Osteoblast (primary cell): Measurements from ENCODE around the gene PPP2R3B. TPM values are rescaled to one million over a fixed set of nuclear protein-coding genes. Genes with fewer than 3 reads are reported as not detected.

Experiments
- DNase-seq: peaks from one replicate; pipeline ENCODE4 v3.0.0; 2011; ENCODE audit warnings: low spot score, mixed read lengths; ENCODE audit not compliant: insufficient read length; ENCODE audit errors: missing footprints
- H2AFZ ChIP-seq: 2 replicates; pipeline ENCODE4 v1.6.0; 2011; ENCODE audit warnings: mild to moderate bottlenecking, low read length
- H3K27ac ChIP-seq: 2 replicates; pipeline ENCODE4 v1.5.1; 2011; ENCODE audit warnings: mild to moderate bottlenecking, low read depth, low read length, moderate library complexity
- H3K27me3 ChIP-seq: 2 replicates; pipeline ENCODE4 v1.6.0; 2012; ENCODE audit warnings: mild to moderate bottlenecking, control low read depth, inconsistent platforms, low read length, moderate library complexity; ENCODE audit not compliant: insufficient read depth
- H3K36me3 ChIP-seq: 2 replicates; pipeline ENCODE4 v1.5.1; 2011; ENCODE audit warnings: mild to moderate bottlenecking, low read length, control low read depth, moderate library complexity; ENCODE audit not compliant: insufficient read depth
- H3K4me1 ChIP-seq: 2 replicates; pipeline ENCODE4 v1.5.1; 2011; ENCODE audit warnings: mild to moderate bottlenecking, low read length, control low read depth, moderate library complexity; ENCODE audit not compliant: insufficient read depth
- H3K4me2 ChIP-seq: 2 replicates; pipeline ENCODE4 v1.6.0; 2011; ENCODE audit warnings: mild to moderate bottlenecking, low read length; ENCODE audit not compliant: insufficient read depth
- H3K4me3 ChIP-seq: fragments of 200-600 bp; sonication (generic); 3 replicates; pipeline ENCODE4 v1.5.1; 2012; ENCODE audit warnings: mild to moderate bottlenecking, low read length, inconsistent platforms; ENCODE audit not compliant: insufficient read depth
- H3K79me2 ChIP-seq: 2 replicates; pipeline ENCODE4 v1.6.0; 2012; ENCODE audit warnings: mild to moderate bottlenecking, low read length, control low read depth, inconsistent platforms; ENCODE audit not compliant: insufficient read depth
- H3K9me3 ChIP-seq: 2 replicates; pipeline ENCODE4 v1.5.1; 2011; ENCODE audit warnings: low read depth, low read length, control low read depth
- H4K20me1 ChIP-seq: 2 replicates; pipeline ENCODE4 v1.6.0; 2012; ENCODE audit warnings: mild to moderate bottlenecking, low read length, control low read depth; ENCODE audit not compliant: insufficient read depth
- CTCF ChIP-seq: IDR thresholded peaks from 2 replicates; pipeline ENCODE4 v1.5.1; 2011; ENCODE audit warnings: mild to moderate bottlenecking, low read depth, low read length, moderate library complexity; ENCODE audit errors: extremely low read depth
- total RNA-seq: library from RNA; depleted of rRNA; stranded (reverse); fragments of >200 nt; gene quantifications from 2 replicates; pipeline ENCODE4 v1.2.3, GENCODE V29; 2012

The PPP2R3B gene
- total RNA-seq, 1 donor, result 13.4 TPM

- H3K9me3 ChIP-seq, result no peaks in the 10 kb centered on the region
These were observed 41.4 kb downstream of the PPP2R3B start for GRCh38 chrX:345020-345925.

GRCh38 chrX:344371-344901 is 42.3 kb downstream of the PPP2R3B start:
- no peaks in the 10 kb centered on the region for H3K79me2 ChIP-seq
- no peaks in the 10 kb centered on the region for H3K27me3 ChIP-seq
- DNase-seq, result no peak
- no peak overlapping the region for H2AFZ ChIP-seq
- no peaks in the 10 kb centered on the region for H3K4me1 ChIP-seq
- H3K36me3 ChIP-seq, result no peaks in the 10 kb centered on the region
- H3K4me3 ChIP-seq, result no peak overlapping the region
- no peaks in the 10 kb centered on the region for H4K20me1 ChIP-seq
- H3K27ac ChIP-seq, result no peak overlapping the region
- no peaks in the 10 kb centered on the region for H3K9me3 ChIP-seq
- TF ChIP-seq CTCF, result no peak
- no peak overlapping the region for H3K4me2 ChIP-seq

More at GRCh38 chrX:345020-345925, 41.4 kb downstream of the PPP2R3B start:
- no peak for TF ChIP-seq CTCF
- Histone ChIP-seq H3K4me2 (no peak overlapping the region), H3K36me3 (no peaks in the 10 kb centered on the region), H4K20me1 (no peaks in the 10 kb centered on the region), H2AFZ (no peak overlapping the region), H3K4me1 (no peaks in the 10 kb centered on the region), H3K79me2 (no peaks in the 10 kb centered on the region), H3K4me3 (no peak overlapping the region), H3K27ac (no peak overlapping the region), H3K27me3 (no peaks in the 10 kb centered on the region)
- no peak for DNase-seq

GRCh38 chrX:341541-342101 is 45.1 kb downstream of the PPP2R3B start:
- Histone ChIP-seq H2AFZ (no peak overlapping the region), H3K27ac (no peak overlapping the region), H3K4me2 (no peak overlapping the region), H3K4me3 (no peak overlapping the region), H4K20me1 (no peaks in the 10 kb centered on the region), H3K36me3 (no peaks in the 10 kb centered on the region), H3K27me3 (no peaks in the 10 kb centered on the region), H3K4me1 (no peaks in the 10 kb centered on the region), H3K79me2 (no peaks in the 10 kb centered on the region), H3K9me3 (no peaks in the 10 kb centered on the region)
- TF ChIP-seq CTCF, result no peak
- DNase-seq, result no peak
